ENCODE results near the gene AP1G2.
"Not testable (repeated sequence)": the region's sequence is repeated elsewhere in the genome, so short reads cannot be mapped to it uniquely, and the experiment has no call there.

Gene AP1G2

GRCh38 chr14:23548351-23549318, 19.0 kb downstream of the AP1G2 start:
- Mint-ChIP-seq H3K27ac (no peak overlapping the region), H3K27me3 (no peaks in the 10 kb centered on the region), H3K36me3 (ENCODE audit: low read depth) (no peaks in the 10 kb centered on the region), H3K4me1 (ENCODE audit: low read depth) (peaks cover 5% of the 10 kb centered on the region), H3K4me3 (no peak overlapping the region), H3K9me3 (no peaks in the 10 kb centered on the region)
- DNase-seq: no peak

GRCh38 chr14:23547924-23548323, 19.7 kb downstream of the AP1G2 start:
- peaks cover 4% of the 10 kb centered on the region for H3K4me1 Mint-ChIP-seq (ENCODE audit: low read depth)
- H3K4me3 Mint-ChIP-seq: no peak overlapping the region
- H3K9me3 Mint-ChIP-seq: no peaks in the 10 kb centered on the region
- H3K36me3 Mint-ChIP-seq (ENCODE audit: low read depth): no peaks in the 10 kb centered on the region
- DNase-seq: no peak
- no peak overlapping the region for H3K27ac Mint-ChIP-seq
- no peaks in the 10 kb centered on the region for H3K27me3 Mint-ChIP-seq

GRCh38 chr14:23546450-23547035, 21.0 kb downstream of the AP1G2 start:
- Mint-ChIP-seq H3K27me3 (no peaks in the 10 kb centered on the region), H3K4me3 (no peak overlapping the region), H3K27ac (no peak overlapping the region)

DNA sequence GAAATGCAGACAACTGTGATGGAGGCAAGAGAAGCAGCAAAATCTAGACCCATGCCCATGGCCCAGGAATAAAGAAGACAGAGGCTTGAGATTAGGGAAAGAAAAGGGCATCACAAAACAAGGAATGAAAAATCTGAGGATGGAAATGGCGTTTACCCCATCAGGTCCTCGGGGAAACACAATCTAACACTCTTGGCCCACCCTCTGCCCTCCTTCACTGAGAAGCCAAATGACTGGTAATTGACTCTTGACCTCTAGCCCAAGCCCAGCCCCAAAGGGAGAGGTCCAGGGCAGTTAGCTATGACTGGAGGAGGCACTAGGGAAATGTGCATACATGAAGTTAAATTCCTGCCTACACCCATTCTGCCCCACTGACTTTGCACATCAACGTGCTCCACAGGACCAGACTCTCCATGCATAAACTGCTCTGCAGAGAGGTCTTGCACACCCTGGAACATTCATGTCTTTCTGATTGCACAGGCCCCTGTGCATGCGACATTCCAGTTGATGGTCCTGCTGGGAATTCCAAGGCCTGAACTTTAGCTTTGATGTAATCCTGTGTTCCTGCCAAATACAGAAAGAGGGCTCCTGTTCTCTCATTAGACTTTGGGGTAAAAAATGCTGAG, 21.7 kb downstream of the AP1G2 start:
- Mint-ChIP-seq H3K36me3 (ENCODE audit: low read depth) (no peaks in the 10 kb centered on the region), H3K4me1 (ENCODE audit: low read depth) (no peaks in the 10 kb centered on the region), H3K9me3 (no peaks in the 10 kb centered on the region), H3K27ac (no peak overlapping the region), H3K4me3 (no peak overlapping the region), H3K27me3 (no peaks in the 10 kb centered on the region)
- no peak for DNase-seq

More at GRCh38 chr14:23546450-23547035, 21.0 kb downstream of the AP1G2 start:
- Mint-ChIP-seq H3K4me1 (ENCODE audit: low read depth) (no peaks in the 10 kb centered on the region), H3K36me3 (ENCODE audit: low read depth) (no peaks in the 10 kb centered on the region), H3K9me3 (no peaks in the 10 kb centered on the region)
- no peak for DNase-seq

- Mint-ChIP-seq H3K27ac (no peak overlapping the region), H3K36me3 (ENCODE audit: low read depth) (no peaks in the 10 kb centered on the region), H3K4me1 (ENCODE audit: low read depth) (no peaks in the 10 kb centered on the region), H3K9me3 (no peaks in the 10 kb centered on the region), H3K4me3 (no peak overlapping the region), H3K27me3 (peaks cover under 1% of the 10 kb centered on the region)
- DNase-seq: no peak
Measured at GRCh38 chr14:23544511-23545447, 22.8 kb downstream of the AP1G2 start.

- Mint-ChIP-seq H3K27me3 (peaks cover 2% of the 10 kb centered on the region), H3K4me3 (no peak overlapping the region), H3K27ac (no peak overlapping the region), H3K9me3 (no peaks in the 10 kb centered on the region), H3K36me3 (ENCODE audit: low read depth) (no peaks in the 10 kb centered on the region), H3K4me1 (ENCODE audit: low read depth) (peaks cover 5% of the 10 kb centered on the region)
- DNase-seq: no peak
Measured at GRCh38 chr14:23543403-23543802, 24.2 kb downstream of the AP1G2 start.

GRCh38 chr14:23542261-23542660, 25.3 kb downstream of the AP1G2 start:
- H3K27ac Mint-ChIP-seq: no peak overlapping the region
- H3K4me3 Mint-ChIP-seq: no peak overlapping the region
- H3K27me3 Mint-ChIP-seq: peaks cover 2% of the 10 kb centered on the region
- no peaks in the 10 kb centered on the region for H3K36me3 Mint-ChIP-seq (ENCODE audit: low read depth)
- H3K9me3 Mint-ChIP-seq: no peaks in the 10 kb centered on the region
- H3K4me1 Mint-ChIP-seq (ENCODE audit: low read depth): peaks cover 5% of the 10 kb centered on the region
- no peak for DNase-seq

DNA sequence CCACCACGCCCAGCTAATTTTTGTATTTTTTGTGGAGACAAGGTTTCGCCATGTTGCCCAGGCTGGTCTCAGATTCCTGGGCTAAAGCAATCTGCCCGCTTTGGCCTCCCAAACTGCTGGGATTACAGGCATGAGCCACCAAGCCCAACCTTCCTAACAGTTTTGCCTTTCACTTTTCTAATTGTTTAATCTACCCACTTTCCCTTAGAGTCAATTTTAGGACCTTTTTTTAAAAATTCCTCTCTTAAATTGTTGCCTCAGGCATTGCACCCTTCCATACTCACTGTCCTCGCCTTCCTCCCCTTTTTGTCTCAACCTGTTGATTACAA, 27.5 kb downstream of the AP1G2 start:
- Mint-ChIP-seq H3K27ac (no peak overlapping the region), H3K4me3 (no peak overlapping the region), H3K27me3 (peaks cover 2% of the 10 kb centered on the region), H3K4me1 (ENCODE audit: low read depth) (peaks cover 5% of the 10 kb centered on the region), H3K36me3 (ENCODE audit: low read depth) (no peaks in the 10 kb centered on the region), H3K9me3 (no peaks in the 10 kb centered on the region)
- DNase-seq: no peak

GRCh38 chr14:23539248-23540140, 28.1 kb downstream of the AP1G2 start:
- no peaks in the 10 kb centered on the region for H3K36me3 Mint-ChIP-seq (ENCODE audit: low read depth)
- DNase-seq: no peak
- no peak overlapping the region for H3K27ac Mint-ChIP-seq
- no peaks in the 10 kb centered on the region for H3K9me3 Mint-ChIP-seq
- H3K4me1 Mint-ChIP-seq (ENCODE audit: low read depth): peaks cover 5% of the 10 kb centered on the region
- H3K4me3 Mint-ChIP-seq: no peak overlapping the region
- H3K27me3 Mint-ChIP-seq: peaks cover 2% of the 10 kb centered on the region

DNA sequence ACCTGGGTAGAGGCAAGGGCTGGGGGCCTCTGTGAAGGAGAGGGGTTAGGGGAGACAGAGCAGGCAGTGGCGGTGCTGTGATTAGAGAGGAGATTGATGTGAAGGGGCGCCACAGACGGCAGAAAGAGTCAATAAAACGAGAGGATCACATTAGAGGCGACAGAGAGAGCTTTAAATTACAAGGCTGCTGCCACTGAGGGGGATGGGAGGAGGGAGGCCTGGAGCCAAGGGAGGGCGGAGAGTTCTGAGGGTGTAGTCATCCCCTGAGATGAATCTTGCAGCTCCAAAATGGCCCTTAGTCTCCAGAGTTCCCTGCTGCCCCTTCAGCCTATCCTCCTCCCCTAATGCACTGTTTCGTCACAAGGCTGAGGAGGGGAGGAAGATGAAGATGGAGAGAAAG, 28.8 kb downstream of the AP1G2 start:
- no peak for DNase-seq
- Mint-ChIP-seq H3K27me3 (peaks cover 2% of the 10 kb centered on the region), H3K9me3 (no peaks in the 10 kb centered on the region), H3K4me3 (no peak overlapping the region), H3K27ac (no peak overlapping the region), H3K36me3 (ENCODE audit: low read depth) (no peaks in the 10 kb centered on the region), H3K4me1 (ENCODE audit: low read depth) (peaks cover 5% of the 10 kb centered on the region)

DNA sequence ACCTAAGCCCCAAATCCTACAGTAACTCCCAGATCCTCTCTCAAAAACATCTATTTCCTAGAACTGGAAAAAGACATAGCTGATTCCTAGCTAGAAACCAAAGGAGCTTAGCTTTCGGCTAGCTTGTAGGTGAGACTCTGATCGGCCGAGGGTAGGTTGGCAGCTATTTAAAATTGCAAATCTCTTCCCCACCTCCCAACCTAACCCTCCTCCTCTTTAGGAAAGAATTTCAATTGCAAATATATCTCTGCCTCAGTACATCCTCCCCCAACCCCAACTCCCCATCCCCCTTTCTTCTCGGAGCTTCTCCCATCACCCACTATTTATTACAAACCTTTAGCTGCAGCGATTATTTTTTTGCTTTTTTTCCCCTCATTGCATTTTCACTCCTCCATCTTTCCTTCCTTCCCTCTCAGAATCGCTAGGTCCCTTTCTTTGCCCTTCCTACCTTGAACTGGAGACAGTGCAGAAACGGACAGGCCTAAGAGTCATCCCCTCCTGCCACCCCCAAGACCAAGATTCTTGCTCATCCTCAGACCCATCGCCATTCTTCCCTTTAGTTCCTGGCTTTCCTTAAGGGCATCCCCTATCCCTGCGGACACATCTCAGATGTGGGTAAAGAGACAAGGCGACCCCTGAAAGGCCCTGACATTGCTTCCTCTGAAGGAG, 29.4 kb downstream of the AP1G2 start:
- H3K27ac Mint-ChIP-seq: no peak overlapping the region
- no peak for DNase-seq
- no peaks in the 10 kb centered on the region for H3K9me3 Mint-ChIP-seq
- no peaks in the 10 kb centered on the region for H3K36me3 Mint-ChIP-seq (ENCODE audit: low read depth)
- H3K27me3 Mint-ChIP-seq: peaks cover 2% of the 10 kb centered on the region
- peaks cover 5% of the 10 kb centered on the region for H3K4me1 Mint-ChIP-seq (ENCODE audit: low read depth)
- H3K4me3 Mint-ChIP-seq: no peak overlapping the region

- no peaks in the 10 kb centered on the region for H3K9me3 Mint-ChIP-seq
- no peak overlapping the region for H3K4me3 Mint-ChIP-seq
- DNase-seq: no peak
- H3K27me3 Mint-ChIP-seq: peaks cover 2% of the 10 kb centered on the region
- peaks cover 5% of the 10 kb centered on the region for H3K4me1 Mint-ChIP-seq (ENCODE audit: low read depth)
- no peaks in the 10 kb centered on the region for H3K36me3 Mint-ChIP-seq (ENCODE audit: low read depth)
- no peak overlapping the region for H3K27ac Mint-ChIP-seq
Measured at GRCh38 chr14:23537351-23538049, 30.1 kb downstream of the AP1G2 start.

DNA sequence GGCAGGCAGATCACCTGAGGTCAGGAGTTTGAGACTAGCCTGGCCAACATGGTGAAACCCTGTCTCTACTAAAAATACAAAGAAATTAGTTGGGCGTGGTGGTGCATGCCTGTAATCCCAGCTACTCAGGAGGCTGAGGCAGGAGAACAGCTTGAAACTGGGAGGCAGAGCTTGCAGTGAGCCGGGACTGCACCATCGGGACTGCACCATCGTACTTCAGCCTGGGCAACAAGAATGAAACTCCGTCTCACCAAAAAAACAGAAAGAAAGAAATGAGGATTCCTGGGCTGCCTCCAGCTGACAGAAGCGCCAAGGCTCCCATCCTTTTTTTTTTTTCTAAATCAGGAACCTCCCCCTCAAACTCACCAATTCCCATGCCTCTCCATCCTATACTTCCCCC, 30.7 kb downstream of the AP1G2 start:
- H3K36me3 Mint-ChIP-seq (ENCODE audit: low read depth); H3K4me3 Mint-ChIP-seq; H3K9me3 Mint-ChIP-seq; H3K4me1 Mint-ChIP-seq (ENCODE audit: low read depth); H3K27me3 Mint-ChIP-seq; H3K27ac Mint-ChIP-seq; DNase-seq: not testable (repeated sequence)

All from activated T-cell treated with anti-CD3 and anti-CD28 coated beads, Interleukin-2, amount 50 U/mL, for 24 hours (primary cell).